ENCODE data around the gene PPP2R2B.

DNA sequence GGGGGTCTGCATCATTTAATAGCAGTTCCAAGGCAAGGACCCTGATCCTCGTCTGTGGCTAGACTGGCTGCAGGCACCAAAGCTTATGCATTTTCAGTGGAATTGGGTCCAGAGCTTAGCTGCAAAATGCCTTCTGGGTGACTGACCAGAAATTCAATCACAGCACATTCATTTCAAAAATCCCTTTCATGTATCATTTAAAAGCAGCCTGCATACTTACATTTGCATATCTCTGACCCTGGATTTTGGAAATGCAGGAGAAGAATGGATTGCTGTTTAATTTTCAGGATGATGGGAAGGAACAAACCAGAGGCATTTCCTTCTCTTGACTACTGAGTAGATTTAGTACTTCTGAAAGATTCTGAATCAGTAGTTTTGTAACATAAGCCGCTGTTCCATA lies 122.8 kb downstream of the PPP2R2B start:
- TF ChIP-seq ELK1 (IDR thresholded peaks at IDR 0.05; ENCODE audit: borderline replicate concordance, low read depth, low read length) (no peak), FOS (IDR thresholded peaks at IDR 0.05; ENCODE audit: low read depth, low read length) (no peak)
